Stimulated activated CD8-positive, alpha-beta memory T cell treated with anti-CD3 and anti-CD28 coated beads, Interleukin-15, amount 100 ng/mL, for 48 hours (primary cell): ENCODE data around the gene SULT1E1.

Experiments
- DNase-seq, 2 donors: peaks; one replicate each; pipeline ENCODE4 v3.0.0-alpha.2; 2020; ENCODE audit warnings: low read depth in 2 of 2

Gene SULT1E1

GRCh38 chr4:69793732-69794131 lies 66.2 kb downstream of the SULT1E1 start:
- DNase-seq: no peak
